Activated CD4-positive, alpha-beta T cell treated with anti-CD3 and anti-CD28 coated beads, Interleukin-2, amount 10 ng/mL, durations not matched to agents 24 days and 14 days (primary cell): Measurements from ENCODE around the gene EAF1. TPM values are rescaled to one million over a fixed set of nuclear protein-coding genes. Genes with fewer than 3 reads are reported as not detected.
"Not testable (repeated sequence)": the region's sequence is repeated elsewhere in the genome, so short reads cannot be mapped to it uniquely, and the experiment has no call there.

Experiments
- DNase-seq: peaks from one replicate; pipeline ENCODE4 v3.0.0; 2022
- H3K27ac Mint-ChIP-seq: one replicate; pipeline ENCODE4 v1.8.0; 2022; ENCODE audit warnings: mild to moderate bottlenecking, mixed read lengths
- H3K27me3 Mint-ChIP-seq: one replicate; pipeline ENCODE4 v1.8.0; 2022; ENCODE audit warnings: mixed read lengths
- H3K36me3 Mint-ChIP-seq: one replicate; pipeline ENCODE4 v1.8.0; 2022; ENCODE audit warnings: low read depth, mild to moderate bottlenecking, mixed read lengths
- H3K4me1 Mint-ChIP-seq: one replicate; pipeline ENCODE4 v1.8.0; 2021; ENCODE audit warnings: mixed read lengths
- H3K4me3 Mint-ChIP-seq: one replicate; pipeline ENCODE4 v1.8.0; 2022; ENCODE audit warnings: mild to moderate bottlenecking, moderate library complexity, mixed read lengths
- H3K9me3 Mint-ChIP-seq: one replicate; pipeline ENCODE4 v1.8.0; 2021; ENCODE audit warnings: mixed read lengths
- intact Hi-C: fragments of 100-400 bp; cut with micrococcal nuclease; formaldehyde crosslinking; loops from one replicate; pipeline ENCODE4 v1.15.1; 2023
- total RNA-seq: library from RNA; stranded (reverse); gene quantifications from 2 replicates; pipeline ENCODE4 v1.2.3, GENCODE V29; 2022

EAF1 gene
- total RNA-seq, 1 donor from 2014 or later, result 24.2 TPM

- Mint-ChIP-seq H3K36me3 (no peaks in the 10 kb centered on the region), H3K27me3 (peaks cover 7% of the 10 kb centered on the region), H3K4me1 (peaks cover 5% of the 10 kb centered on the region), H3K9me3 (peaks cover 3% of the 10 kb centered on the region), H3K4me3 (no peak overlapping the region), H3K27ac (no peak overlapping the region)
- intact Hi-C loops, result no loop called here
- peak; percentile 54 for DNase-seq
Measured at GRCh38 chr3:15467227-15468181, 40.1 kb downstream of the EAF1 start.

- H3K9me3 Mint-ChIP-seq, result peaks cover 3% of the 10 kb centered on the region
- no peak overlapping the region for H3K4me3 Mint-ChIP-seq
- no peaks in the 10 kb centered on the region for H3K4me1 Mint-ChIP-seq
- intact Hi-C loops, result no loop called here
- no peak overlapping the region for H3K27ac Mint-ChIP-seq
- peaks cover 10% of the 10 kb centered on the region for H3K27me3 Mint-ChIP-seq
- no peaks in the 10 kb centered on the region for H3K36me3 Mint-ChIP-seq
- DNase-seq, result no peak
Measured at GRCh38 chr3:15470261-15470660, 42.9 kb downstream of the EAF1 start.

DNA sequence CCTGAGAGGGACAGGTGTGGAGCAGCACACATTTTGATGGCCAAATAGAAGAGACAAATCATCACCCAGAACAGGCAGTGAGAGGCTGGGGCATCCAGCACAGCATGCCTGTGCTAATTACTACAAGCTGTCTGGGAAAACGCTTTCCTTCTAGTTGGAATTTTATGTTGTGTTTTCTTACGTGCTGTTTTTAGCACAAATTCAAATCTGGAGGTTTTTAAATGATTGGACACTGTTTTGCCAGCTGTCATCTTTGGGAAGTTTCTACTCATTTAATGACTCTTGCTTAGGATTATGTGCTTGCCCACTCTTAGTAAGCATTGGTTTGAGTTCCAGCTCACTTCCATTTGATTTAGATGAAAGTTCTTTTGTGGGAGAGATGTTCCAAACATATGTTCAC lies 43.5 kb downstream of the EAF1 start:
- intact Hi-C loops, result no loop called here
- H3K36me3 Mint-ChIP-seq, result no peaks in the 10 kb centered on the region
- peaks cover 10% of the 10 kb centered on the region for H3K27me3 Mint-ChIP-seq
- peaks cover 3% of the 10 kb centered on the region for H3K9me3 Mint-ChIP-seq
- H3K27ac Mint-ChIP-seq, result no peak overlapping the region
- DNase-seq, result no peak
- no peaks in the 10 kb centered on the region for H3K4me1 Mint-ChIP-seq
- no peak overlapping the region for H3K4me3 Mint-ChIP-seq

DNA sequence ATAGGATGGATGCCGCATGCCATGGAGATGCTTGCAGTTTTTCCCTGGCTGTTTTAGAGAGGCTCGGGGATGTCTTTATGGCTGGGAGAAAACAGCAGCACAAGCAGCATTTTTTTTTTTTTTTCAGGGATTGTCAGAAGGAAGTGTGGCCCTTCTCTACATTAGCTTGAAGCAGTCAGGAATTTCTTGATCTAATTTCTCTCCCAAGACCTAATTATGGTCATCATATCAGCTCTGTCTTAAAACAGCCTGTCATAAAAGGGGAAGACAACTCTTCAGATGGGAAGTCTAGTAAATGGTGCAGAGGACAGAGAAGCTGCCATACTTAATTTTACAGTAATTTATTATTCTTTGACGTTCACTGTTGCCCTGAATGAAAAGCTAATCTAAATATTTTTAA lies 44.5 kb downstream of the EAF1 start:
- intact Hi-C loops, result no loop called here
- peaks cover 1% of the 10 kb centered on the region for H3K9me3 Mint-ChIP-seq
- no peaks in the 10 kb centered on the region for H3K4me1 Mint-ChIP-seq
- H3K27me3 Mint-ChIP-seq, result peaks cover 10% of the 10 kb centered on the region
- DNase-seq, result no peak
- H3K27ac Mint-ChIP-seq, result no peak overlapping the region
- H3K36me3 Mint-ChIP-seq, result no peaks in the 10 kb centered on the region
- H3K4me3 Mint-ChIP-seq, result no peak overlapping the region

DNA sequence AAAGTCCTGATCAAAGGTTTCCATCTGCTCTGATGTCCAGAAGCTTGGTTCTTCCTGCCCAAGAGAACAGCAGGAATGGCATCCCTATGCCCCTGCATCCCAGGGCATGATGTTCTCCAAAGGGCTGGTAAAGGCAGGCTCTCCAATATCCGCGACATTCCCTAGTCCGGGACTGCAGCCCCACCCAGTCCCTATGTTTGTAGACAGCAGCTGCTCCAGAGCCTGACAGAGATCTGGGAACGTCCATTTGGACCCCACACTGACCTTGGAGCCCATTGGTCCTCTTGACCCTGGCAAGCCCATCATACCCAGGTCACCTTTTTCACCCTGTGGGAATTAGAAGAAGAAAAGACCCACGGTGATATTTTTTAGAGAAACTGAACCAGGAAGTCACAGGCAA lies 47.8 kb downstream of the EAF1 start:
- H3K27ac Mint-ChIP-seq, result no peak overlapping the region
- peaks cover 4% of the 10 kb centered on the region for H3K4me1 Mint-ChIP-seq
- DNase-seq, result no peak
- H3K27me3 Mint-ChIP-seq, result peaks cover 10% of the 10 kb centered on the region
- H3K9me3 Mint-ChIP-seq, result no peaks in the 10 kb centered on the region
- intact Hi-C loops, result no loop called here
- no peak overlapping the region for H3K4me3 Mint-ChIP-seq
- H3K36me3 Mint-ChIP-seq, result no peaks in the 10 kb centered on the region

GRCh38 chr3:15476378-15476777 lies 49.0 kb downstream of the EAF1 start:
- Mint-ChIP-seq H3K27me3 (peaks cover 11% of the 10 kb centered on the region), H3K4me3 (no peak overlapping the region), H3K4me1 (peaks cover 4% of the 10 kb centered on the region), H3K27ac (no peak overlapping the region), H3K36me3 (no peaks in the 10 kb centered on the region), H3K9me3 (peaks cover under 1% of the 10 kb centered on the region)
- intact Hi-C loops, result no loop called here
- DNase-seq, result no peak

GRCh38 chr3:15477951-15478639 lies 50.7 kb downstream of the EAF1 start:
- H3K9me3 Mint-ChIP-seq, result peaks cover 9% of the 10 kb centered on the region

GRCh38 chr3:15478640-15478979 lies 51.2 kb downstream of the EAF1 start:
- Mint-ChIP-seq H3K27ac (no peak overlapping the region), H3K9me3 (peaks cover 13% of the 10 kb centered on the region), H3K4me3 (no peak overlapping the region), H3K27me3 (peaks cover 22% of the 10 kb centered on the region), H3K4me1 (peaks cover 4% of the 10 kb centered on the region), H3K36me3 (peaks cover 2% of the 10 kb centered on the region)
- no peak for DNase-seq
- intact Hi-C loops, result no loop called here

More at GRCh38 chr3:15477951-15478639, 50.7 kb downstream of the EAF1 start:
- H3K36me3 Mint-ChIP-seq, result no peaks in the 10 kb centered on the region
- H3K4me1 Mint-ChIP-seq, result peaks cover 4% of the 10 kb centered on the region
- no peak overlapping the region for H3K27ac Mint-ChIP-seq
- H3K27me3 Mint-ChIP-seq, result peaks cover 17% of the 10 kb centered on the region
- H3K4me3 Mint-ChIP-seq, result no peak overlapping the region
- intact Hi-C loops, result no loop called here
- no peak for DNase-seq

DNA sequence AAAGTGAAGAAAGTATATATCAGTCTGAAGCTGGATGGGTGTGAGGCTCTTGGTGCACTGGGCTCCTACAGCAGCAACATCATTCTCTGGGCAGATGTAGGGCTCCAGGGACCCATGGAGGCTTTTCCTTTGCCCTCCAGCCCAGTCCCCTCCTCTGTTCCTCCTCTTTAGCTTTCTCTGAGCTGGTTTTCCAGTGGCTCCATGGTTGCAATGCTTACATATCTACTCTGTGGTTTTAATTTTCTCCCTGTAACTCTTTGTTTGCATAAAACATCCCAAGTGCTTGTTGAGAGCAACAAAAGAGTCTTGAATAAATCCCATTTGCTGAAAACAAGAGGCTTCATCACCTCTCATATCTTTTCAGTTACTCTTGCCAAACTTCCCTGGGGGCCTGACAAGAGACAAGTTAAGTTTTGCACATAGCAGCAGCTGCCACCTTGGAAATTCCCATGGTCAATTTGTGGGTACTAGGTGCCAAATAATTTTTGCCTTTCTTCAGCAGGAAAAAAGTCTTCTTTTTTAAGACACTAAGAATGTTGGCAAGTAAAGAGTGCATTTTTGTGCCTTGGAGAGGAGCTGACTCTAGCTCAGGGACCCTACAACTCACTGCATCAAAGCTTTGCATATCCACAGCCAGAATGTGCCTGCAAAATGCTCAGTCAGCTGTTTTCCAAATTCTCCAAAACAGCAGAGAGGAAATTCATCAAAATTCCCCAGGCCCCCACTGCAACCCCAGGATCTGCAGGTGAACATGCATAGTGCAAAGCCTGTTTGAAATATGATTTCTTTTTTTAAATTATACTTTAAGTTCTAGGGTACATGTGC lies 52.2 kb downstream of the EAF1 start:
- intact Hi-C loops, result no loop called here
- peaks cover 4% of the 10 kb centered on the region for H3K4me1 Mint-ChIP-seq
- peaks cover 27% of the 10 kb centered on the region for H3K27me3 Mint-ChIP-seq
- H3K27ac Mint-ChIP-seq, result no peak overlapping the region
- no peak overlapping the region for H3K4me3 Mint-ChIP-seq
- H3K9me3 Mint-ChIP-seq, result peaks cover 13% of the 10 kb centered on the region
- DNase-seq, result no peak
- H3K36me3 Mint-ChIP-seq, result peaks cover 2% of the 10 kb centered on the region

DNA sequence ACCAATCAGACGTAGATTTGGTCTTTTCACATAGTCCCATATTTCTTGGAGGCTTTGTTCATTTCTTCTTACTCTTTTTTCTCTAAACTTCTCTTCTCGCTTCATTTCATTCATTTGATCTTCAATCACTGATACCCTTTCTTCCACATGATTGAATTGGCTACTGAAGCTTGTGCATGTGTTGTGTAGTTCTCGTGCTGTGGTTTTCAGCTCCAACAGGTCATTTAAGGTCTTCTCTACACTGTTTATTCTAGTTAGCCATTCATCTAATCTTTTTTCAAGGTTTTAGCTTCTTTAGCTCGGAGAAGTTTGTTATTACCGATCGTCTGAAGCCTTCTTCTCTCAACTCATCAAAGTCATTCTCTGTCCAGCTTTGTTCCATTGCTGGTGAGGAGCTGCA lies 57.2 kb downstream of the EAF1 start:
- intact Hi-C loops, DNase-seq, H3K4me3 Mint-ChIP-seq, H3K36me3 Mint-ChIP-seq, H3K4me1 Mint-ChIP-seq, H3K27ac Mint-ChIP-seq: not testable (repeated sequence)
- Mint-ChIP-seq H3K9me3 (peaks cover 13% of the 10 kb centered on the region), H3K27me3 (peaks cover 31% of the 10 kb centered on the region)

- peaks cover 2% of the 10 kb centered on the region for H3K4me1 Mint-ChIP-seq
Measured at GRCh38 chr3:15486020-15486419, 58.6 kb downstream of the EAF1 start.

DNA sequence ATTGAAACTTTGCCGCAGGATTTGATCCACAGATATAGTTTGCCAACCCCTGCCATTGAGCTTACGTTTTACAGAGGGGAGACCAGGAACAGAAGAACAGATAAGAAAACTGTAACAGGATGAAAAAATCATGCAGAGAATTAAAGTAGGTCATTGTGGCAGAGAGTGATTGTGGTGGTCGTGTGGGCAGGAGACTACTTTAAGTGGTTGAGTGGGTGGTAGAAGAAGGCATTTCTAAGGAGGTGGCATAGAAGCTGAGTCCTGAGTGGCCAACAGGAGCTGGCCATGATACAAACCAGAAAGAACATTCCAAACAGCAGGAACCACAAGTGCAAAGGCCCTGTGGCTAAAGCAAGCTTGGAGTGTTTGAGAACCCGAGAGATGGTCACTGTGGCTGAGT lies 59.6 kb downstream of the EAF1 start:
- H3K36me3 Mint-ChIP-seq, result peaks cover 2% of the 10 kb centered on the region
- H3K9me3 Mint-ChIP-seq, result peaks cover 6% of the 10 kb centered on the region
- H3K27ac Mint-ChIP-seq, result no peak overlapping the region
- H3K4me1 Mint-ChIP-seq, result peaks cover 2% of the 10 kb centered on the region
- intact Hi-C loops, result no loop called here
- no peak overlapping the region for H3K4me3 Mint-ChIP-seq
- H3K27me3 Mint-ChIP-seq, result peaks cover 20% of the 10 kb centered on the region
- no peak for DNase-seq

More at GRCh38 chr3:15486020-15486419, 58.6 kb downstream of the EAF1 start:
- DNase-seq, result no peak
- Mint-ChIP-seq H3K27ac (no peak overlapping the region), H3K27me3 (peaks cover 29% of the 10 kb centered on the region), H3K36me3 (peaks cover 2% of the 10 kb centered on the region), H3K4me3 (no peak overlapping the region), H3K9me3 (peaks cover 13% of the 10 kb centered on the region)
- intact Hi-C loops, result no loop called here

- Mint-ChIP-seq H3K27me3 (peaks cover 15% of the 10 kb centered on the region), H3K9me3 (peaks cover 4% of the 10 kb centered on the region), H3K27ac (no peak overlapping the region), H3K4me3 (no peak overlapping the region), H3K36me3 (peaks cover 2% of the 10 kb centered on the region), H3K4me1 (peaks cover 2% of the 10 kb centered on the region)
- intact Hi-C loops, result no loop called here
- no peak for DNase-seq
Measured at GRCh38 chr3:15488002-15488401, 60.6 kb downstream of the EAF1 start.

GRCh38 chr3:15490158-15490557 lies 62.8 kb downstream of the EAF1 start:
- Mint-ChIP-seq H3K36me3 (no peaks in the 10 kb centered on the region), H3K4me3 (no peak overlapping the region), H3K27ac (no peak overlapping the region), H3K9me3 (no peaks in the 10 kb centered on the region), H3K4me1 (peaks cover 9% of the 10 kb centered on the region), H3K27me3 (peaks cover 2% of the 10 kb centered on the region)
- DNase-seq, result no peak
- intact Hi-C loops, result no loop called here
